Retinal pigment epithelial cell (primary cell): ENCODE measurements around the gene MAPK4.
"Not testable (repeated sequence)": the region's sequence is repeated elsewhere in the genome, so short reads cannot be mapped to it uniquely, and the experiment has no call there.

Experiments
- DNase-seq: peaks from one replicate; pipeline ENCODE4 v3.0.0-alpha.2; 2010; ENCODE audit warnings: low read depth
- H3K4me3 ChIP-seq: 2 replicates; pipeline ENCODE4 v1.5.1; 2011; ENCODE audit warnings: mild to moderate bottlenecking, low read length, control low read depth, moderate library complexity
- TF ChIP-seq, protein P1 (sequence below): conservative IDR thresholded peaks from 2 replicates; pipeline ENCODE4 v1.5.1; 2011; ENCODE audit warnings: low read depth, low read length, control low read depth, inconsistent platforms

The MAPK4 gene

DNA sequence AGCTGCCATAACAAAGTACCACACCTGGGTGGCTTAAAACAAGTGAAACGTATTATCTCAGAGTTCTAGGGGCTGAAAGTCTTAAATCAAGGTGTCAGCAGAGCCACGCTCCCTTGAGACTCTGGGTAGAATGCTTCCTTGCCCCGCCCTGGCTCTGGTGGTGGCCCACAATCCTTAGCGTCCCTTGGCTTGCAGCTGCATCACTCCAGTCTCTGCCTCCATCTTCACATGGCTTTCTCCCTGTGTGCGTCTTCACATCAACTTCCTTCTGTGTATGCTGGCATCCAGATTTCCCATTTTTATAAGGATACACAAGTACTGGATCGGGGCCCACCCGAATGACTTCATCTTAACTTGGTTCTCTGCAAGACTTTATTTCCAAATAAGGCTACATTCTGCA, 197.5 kb downstream of the MAPK4 start:
- no peak for DNase-seq
- TF ChIP-seq, protein P1, sequence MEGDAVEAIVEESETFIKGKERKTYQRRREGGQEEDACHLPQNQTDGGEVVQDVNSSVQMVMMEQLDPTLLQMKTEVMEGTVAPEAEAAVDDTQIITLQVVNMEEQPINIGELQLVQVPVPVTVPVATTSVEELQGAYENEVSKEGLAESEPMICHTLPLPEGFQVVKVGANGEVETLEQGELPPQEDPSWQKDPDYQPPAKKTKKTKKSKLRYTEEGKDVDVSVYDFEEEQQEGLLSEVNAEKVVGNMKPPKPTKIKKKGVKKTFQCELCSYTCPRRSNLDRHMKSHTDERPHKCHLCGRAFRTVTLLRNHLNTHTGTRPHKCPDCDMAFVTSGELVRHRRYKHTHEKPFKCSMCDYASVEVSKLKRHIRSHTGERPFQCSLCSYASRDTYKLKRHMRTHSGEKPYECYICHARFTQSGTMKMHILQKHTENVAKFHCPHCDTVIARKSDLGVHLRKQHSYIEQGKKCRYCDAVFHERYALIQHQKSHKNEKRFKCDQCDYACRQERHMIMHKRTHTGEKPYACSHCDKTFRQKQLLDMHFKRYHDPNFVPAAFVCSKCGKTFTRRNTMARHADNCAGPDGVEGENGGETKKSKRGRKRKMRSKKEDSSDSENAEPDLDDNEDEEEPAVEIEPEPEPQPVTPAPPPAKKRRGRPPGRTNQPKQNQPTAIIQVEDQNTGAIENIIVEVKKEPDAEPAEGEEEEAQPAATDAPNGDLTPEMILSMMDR = no peak

DNA sequence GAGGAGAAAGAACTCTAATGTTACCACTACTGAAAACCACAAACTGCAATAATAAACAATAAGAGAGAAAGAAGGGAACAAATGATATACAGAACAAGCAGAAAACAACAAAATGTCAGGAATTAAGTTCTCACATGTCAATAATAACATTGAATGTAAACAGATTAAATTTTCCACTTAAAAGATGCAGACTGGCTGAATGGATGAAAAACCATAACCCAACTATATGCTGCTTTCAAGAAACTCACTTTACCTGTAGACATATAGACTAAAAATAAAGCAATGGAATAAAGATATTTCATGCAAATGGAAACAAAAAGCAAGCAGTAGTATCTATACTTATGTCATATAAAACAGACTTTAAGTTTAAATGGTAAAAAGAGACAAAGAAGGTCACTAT, 209.6 kb downstream of the MAPK4 start:
- H3K4me3 ChIP-seq = no peak overlapping the region
- TF ChIP-seq, protein P1 = no peak
- DNase-seq = no peak

More for the DNA sequence above, 197.5 kb downstream of the MAPK4 start:
- no peak overlapping the region for H3K4me3 ChIP-seq

DNA sequence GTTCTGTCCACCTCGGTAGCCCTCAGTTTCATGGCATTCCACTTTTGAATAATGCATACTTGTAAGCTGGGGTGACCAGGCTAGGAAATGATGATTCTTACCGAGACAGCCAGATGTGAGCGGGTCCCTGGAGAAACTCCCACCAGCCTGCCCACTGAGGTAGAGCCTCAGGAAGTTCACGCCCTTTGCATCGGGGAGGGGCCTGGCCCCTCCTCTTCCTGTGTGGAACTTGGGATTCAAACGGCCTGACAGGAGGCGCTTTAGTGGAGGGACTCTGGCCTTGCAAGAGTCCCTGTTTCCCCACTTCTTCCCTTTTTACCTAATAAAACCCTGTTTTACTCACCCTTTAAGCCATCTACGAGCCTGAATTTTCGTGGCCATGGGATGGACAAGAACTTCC, 215.3 kb downstream of the MAPK4 start:
- TF ChIP-seq, protein P1 = no peak
- H3K4me3 ChIP-seq = no peak overlapping the region
- no peak for DNase-seq

DNA sequence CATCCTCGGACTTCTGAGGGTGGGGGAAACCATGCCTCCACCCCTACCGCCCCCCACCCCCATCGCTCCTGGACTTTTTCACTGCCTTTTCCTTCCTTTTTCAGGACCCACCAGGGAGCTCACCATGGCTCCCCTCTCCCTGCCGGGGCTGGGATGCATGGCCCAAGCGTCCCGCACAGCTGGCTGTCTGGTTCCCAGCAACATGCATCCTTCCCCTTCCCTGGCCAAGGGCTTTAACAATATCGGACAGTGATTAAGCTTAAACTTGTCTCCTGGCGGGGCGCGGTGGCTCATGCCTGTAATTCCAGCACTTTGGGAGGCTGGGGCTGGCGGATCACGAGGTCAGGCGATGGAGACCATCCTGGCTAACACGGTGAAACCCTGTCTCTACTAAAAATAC, 215.8 kb downstream of the MAPK4 start:
- TF ChIP-seq, protein P1 = no peak
- no peak overlapping the region for H3K4me3 ChIP-seq
- DNase-seq = no peak

DNA sequence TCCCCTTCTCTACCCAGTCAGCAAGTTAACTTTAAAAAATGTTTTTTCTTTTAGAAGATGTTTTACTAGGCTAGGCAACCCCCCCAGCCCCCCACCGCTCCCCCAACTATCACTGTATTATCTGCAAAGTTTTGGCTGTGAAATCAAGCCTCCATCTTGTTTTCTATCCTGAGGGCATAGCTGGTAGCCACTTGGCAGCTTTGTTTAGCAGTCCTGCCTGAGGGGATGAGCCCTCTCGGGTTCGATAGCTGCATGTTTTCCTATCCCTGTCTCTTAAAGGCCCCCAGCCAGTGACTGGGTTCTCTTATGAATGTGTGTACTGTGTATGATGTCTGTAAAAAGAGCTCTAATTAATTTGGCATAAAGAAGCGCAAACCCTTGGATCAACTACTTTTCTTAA, 216.5 kb downstream of the MAPK4 start:
- DNase-seq = no peak
- no peak overlapping the region for H3K4me3 ChIP-seq
- TF ChIP-seq, protein P1 = no peak

DNA sequence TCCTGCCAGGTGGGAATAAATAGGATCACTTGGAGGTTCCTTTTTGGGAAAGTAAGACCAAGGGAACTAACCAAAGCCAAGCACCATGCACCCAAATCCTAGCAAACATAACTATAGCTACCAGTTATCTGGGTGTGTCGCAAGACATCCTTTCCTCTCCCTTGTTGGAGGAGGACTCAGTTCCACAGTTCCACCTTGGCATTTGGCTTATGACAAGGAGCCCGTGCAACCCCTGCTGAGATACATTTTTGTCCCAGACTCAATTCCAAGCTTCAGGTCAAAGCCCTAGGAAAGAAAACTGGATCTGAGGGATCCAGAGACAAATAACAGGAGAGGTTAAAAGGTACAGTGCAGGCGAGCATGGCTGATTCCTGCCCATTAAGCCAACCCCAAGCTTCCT, 219.1 kb downstream of the MAPK4 start:
- H3K4me3 ChIP-seq, DNase-seq: not testable (repeated sequence)
